Fibroblast of peridontal ligament (primary cell): ENCODE data around the gene ASB18.
A peak's percentile ranks its signal among the peaks of the same experiment; 100 is the strongest.

ENCODE experiments used
- DNase-seq: peaks from one replicate; pipeline ENCODE4 v3.0.0-alpha.2; 2010; ENCODE audit errors: extremely low read depth

ASB18 gene

DNA sequence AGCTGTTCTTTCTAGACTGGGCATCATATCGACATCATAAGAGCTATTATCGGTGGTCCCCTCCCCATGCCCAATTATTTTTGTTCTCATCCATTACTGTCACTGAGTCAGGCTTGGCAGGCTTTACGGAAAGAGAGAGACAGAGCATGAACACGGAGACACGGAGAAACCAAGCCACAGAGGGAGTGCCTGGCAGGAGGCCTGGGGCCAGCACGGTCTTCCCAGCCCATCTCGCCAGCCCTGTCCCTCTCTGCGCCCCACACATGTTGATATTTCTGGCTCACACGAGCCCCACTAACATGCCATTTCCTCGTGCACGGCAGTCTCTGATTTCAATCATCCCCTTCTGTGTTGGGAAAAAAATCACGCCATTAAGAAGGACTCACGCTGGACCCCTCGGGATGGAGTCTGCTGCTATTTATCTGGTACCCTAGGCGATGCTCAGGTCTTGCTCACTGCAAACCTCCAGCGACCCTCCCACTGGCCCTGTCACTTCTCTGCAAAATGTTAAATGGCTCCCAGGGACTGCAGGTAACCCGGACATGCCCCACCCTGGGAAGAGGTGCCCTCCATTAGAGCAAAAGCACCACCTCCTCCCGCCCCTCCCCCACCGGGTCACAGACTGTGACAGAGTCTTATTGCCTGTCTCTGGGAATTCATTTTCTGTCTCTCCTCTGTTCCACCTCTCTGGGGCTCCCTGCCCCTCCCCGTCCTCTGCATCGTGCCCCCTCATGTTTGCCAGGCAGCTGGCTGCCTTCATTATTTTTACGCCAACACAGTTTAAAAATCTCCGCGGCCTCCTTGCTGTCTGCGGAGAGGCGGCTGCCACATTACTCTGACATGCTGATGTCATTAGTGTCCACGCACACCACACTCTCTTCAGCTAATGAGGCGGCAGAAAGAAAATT is 55.9 kb downstream of the ASB18 start:
- DNase-seq, result no peak

DNA sequence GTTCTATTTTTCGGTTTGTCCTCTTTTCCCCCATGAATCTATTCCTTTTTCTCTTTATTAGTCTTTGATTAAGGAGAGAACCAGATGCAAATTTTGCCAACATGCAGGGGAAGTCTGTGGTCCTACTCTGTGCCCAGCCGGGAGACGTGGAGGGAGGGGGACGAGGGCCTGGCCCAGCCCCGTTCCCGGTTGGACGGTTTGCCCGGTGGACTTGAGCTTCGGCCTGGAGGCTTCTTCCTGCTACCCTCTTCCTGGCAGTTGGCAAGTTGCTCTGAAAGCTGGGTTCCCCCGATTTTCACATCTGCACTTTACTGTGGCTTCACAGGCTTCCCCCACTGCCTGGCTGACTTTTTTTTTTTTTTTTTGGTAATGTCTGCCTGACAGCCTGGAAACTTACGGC is 56.7 kb downstream of the ASB18 start:
- DNase-seq, result no peak

- no peak for DNase-seq
These were observed 58.1 kb downstream of the ASB18 start for GRCh38 chr2:236205867-236206645.

DNA sequence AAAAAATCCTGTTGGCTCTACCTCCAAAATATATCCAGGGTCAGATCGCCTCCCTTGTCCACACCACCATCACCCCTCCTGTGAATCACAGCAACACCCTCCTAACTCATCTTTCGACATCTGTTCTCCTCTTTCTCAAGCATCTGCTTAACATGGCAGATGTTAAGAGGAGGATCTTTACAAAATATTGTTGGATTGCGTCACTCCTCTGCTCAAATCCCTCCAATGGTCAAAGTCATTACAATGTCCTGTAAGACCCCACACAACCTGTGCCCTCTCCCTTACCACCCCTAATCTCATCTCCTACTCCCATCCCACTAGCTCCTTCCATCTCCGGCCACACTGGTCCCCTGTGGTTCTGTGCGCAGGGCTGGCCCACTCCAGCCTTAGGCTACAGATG is 59.3 kb downstream of the ASB18 start:
- DNase-seq, result no peak

GRCh38 chr2:236200378-236200777 is 63.8 kb downstream of the ASB18 start:
- DNase-seq, result no peak

DNA sequence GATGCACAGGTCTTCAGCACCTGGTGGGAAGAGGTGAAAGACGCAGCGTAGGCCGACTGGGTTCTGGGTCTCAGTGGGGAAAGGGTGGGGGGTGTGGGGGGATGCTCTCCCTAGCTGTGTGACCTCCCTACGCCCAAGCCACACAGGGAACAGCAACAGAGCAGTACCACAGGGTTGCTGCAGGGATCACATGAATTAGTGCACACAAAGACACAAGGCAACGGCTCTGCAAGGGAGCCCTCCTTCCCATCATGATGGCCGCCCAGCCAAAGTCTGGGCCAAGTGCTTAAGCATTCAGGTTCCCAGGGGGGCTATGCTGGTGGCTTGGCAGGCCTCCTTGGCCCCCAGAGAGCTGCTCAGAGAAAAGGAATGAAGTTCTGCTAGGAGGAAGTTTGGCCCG is 67.8 kb downstream of the ASB18 start:
- DNase-seq, result no peak

DNA sequence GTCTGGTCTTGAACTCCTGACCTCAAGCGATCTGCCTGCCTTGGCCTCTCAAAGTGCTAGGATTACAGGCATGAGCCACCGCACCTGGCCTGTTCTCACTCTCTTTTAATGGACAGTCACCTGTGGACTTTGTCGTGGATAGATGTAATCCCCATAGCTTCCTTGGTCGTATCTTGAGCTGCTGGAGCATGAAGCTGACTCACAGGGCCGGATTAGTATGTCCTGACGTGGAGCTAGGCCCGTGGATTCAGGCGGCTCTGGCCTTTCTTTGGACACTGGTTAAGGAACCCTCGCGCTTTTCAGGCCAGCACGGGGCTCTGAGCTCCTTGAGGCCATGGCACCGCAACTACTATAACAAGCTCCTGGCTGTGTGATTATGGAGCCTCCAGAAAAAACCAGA is 68.5 kb downstream of the ASB18 start:
- no peak for DNase-seq

- DNase-seq, result no peak
These were observed 69.4 kb downstream of the ASB18 start for GRCh38 chr2:236194786-236195185.

DNA sequence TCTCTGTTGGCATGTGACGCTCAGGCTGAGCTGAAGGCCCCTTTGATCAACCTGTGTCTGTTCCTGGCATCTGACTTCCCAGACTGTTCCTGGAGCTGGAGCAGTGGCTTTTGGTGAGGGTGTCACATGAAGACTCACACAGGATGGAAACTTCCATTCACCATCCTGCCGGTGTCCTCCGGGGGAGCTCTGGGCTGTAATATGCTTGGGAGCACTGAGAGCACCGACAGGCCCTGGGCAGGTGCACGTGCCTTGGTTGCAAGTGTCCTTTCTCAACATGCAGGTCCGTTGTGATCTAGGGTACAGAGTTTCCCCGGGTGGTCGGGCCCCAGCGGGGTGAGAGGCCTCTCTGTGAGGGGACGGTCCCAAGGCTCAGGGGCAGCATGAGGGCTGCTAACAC is 71.2 kb downstream of the ASB18 start:
- DNase-seq, result no peak

GRCh38 chr2:236190674-236191073 is 73.5 kb downstream of the ASB18 start:
- DNase-seq, result no peak

- no peak for DNase-seq
These were observed 79.5 kb downstream of the ASB18 start for GRCh38 chr2:236184701-236185100.

DNA sequence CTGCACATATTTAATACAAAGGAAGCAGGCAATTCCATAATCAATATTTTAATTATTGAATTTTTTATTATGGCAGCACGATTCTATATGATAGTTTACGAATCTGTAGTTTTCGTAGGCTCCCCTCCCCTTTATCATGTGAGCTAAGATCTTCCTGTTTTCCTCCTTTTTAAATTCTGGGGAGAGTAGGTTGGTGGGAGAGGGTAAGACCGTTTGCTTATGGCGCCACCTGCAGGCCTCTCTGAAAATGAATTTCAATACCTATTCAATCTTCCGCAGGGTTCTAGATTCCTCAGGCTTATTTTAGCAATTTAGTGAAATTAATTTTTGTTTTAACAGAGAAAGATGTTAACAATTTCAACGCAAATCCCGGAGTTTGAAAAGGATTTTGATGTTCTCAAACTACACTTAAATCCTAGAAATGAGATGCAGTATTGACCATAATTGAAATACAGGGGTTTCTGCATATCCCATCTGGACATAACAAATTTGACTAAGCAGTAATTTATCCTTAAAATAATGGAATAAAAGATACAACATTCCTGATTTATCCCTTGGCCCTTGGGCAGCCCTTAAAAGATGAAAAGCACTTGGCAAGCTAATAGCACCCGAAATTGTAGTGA is 83.3 kb downstream of the ASB18 start:
- peak; percentile 72 for DNase-seq

DNA sequence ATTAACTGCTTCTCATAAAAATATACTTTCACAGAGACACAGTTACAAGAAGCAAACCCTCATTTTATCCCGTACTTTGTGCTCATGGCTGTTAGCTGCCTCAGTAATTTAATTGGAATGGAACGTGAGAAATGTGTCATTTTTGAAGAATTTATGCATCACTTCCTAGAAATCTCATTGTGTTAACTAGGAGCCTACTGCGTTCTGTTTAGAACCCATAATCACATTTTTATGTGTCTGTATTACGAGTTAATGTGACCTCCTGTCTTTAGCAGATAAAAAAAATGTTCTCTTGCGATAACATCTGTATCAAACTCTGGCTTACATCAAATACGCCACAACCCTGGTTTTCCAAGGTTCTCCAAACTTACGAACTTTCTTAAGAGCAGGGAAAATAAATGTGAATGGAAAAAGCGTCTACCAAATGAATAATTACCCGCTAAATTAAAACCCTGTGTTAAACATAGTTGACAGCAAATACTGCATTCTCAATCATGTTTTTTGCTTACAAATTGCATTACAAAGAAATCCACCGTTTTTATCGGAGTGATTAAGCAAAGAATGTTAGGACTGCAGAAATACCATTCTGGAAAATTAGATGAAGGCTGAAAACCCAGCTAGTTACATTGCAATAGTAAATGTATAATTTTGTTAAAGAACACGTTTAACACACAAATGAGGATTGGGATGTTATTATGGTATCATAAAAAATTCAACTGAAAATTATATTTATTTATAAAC is 84.0 kb downstream of the ASB18 start:
- peak; percentile 36 for DNase-seq

- DNase-seq, result no peak
These were observed 84.8 kb downstream of the ASB18 start for GRCh38 chr2:236179236-236180075.

DNA sequence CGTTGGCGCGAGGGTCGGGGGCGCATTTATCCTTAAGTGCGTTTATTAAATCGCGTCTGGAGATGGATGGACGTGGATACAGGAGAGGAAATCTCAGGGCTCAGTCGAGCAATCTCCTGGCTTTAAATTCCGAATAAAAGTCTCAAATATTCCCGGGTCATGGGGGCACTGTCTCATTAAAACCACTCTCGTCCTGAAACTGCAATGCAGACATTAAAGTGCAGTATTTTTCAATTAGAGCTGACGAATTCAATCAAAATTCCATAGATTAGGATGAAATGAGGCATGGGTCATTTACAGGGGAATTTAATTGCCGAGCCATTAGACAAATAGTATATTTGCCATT is 85.3 kb downstream of the ASB18 start:
- DNase-seq, result no peak

DNA sequence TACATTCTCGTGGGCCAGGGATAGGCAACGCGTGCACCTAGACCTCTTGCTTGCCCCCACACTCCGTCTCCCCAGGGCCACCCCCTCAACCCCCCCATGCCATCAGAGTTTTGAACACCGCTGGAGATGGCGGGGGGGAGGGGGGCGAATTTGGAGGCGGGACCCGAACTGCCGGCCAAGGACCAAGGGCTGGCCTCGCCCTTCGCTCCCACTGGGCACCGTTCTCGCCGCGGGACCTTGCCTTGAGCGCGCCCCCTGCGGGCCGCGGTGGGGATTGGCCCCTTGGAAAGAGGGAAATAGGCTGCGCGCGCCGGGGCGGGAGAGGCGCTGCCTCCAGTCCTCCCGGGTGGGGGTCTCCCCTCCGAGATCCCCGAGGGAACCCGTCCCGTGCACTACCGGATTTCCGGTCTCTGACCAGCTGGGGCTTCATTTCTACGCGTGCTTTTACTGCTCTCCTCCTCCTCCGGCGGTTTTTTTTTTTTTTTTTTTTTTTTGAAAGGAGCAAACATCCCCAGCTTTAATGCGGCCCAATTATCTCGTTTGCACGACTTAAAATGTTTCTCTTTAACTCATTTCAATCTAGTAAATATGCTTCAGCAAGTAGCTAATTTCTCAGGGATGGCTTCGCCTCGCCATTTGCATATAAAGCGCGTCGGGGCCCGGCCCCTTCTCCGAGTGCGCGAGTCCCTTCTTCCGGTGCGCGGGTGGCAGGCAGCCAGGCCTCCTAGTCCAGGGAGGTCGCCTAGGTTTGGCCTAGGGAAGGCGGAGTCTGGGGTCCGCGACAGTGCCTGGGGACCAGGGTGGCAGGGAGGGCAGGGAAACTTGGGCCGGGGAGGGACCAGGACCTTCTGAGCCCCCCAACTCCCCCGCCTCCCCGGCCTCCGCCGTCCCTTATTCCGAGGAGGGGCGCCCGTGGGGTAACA is 86.0 kb downstream of the ASB18 start:
- DNase-seq, result no peak

GRCh38 chr2:236177604-236177966 is 86.6 kb downstream of the ASB18 start:
- DNase-seq, result no peak

GRCh38 chr2:236176951-236177350 is 87.3 kb downstream of the ASB18 start:
- DNase-seq, result no peak

GRCh38 chr2:236176417-236176816 is 87.8 kb downstream of the ASB18 start:
- no peak for DNase-seq

DNA sequence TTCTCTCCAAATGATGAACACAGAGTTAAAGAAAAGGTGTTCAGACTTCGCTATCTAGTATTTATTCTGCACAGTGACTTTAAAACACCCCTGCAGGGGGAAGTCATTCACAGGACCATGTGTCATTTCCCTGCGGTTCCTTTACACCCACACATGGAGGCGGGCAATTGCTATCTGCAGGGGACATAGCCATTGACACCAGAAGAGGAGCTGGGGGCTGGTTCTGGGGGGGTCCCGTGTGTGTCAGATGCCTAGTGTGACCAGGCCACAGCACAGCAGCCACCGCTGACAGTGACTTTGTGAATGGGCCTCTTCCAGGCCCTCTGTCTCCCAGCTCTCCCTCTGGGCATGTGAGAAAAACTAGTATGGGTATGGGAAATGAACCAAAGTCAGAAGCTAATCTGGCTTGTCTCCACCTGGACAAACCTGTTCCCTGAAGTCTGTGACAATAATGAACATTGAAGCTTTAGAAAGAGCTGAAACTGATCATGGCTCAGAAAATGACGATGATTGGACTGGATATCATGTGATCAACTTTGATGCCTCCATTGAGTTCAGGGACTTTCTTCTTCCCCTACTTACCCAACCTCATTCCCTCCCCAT is 88.6 kb downstream of the ASB18 start:
- DNase-seq, result no peak
